Left ventricle myocardium inferior (tissue), 1 donor: ENCODE results near the gene NUBPL. TPM values are rescaled to one million over a fixed set of nuclear protein-coding genes. Genes with fewer than 3 reads are reported as not detected.
"Not testable (repeated sequence)": the region's sequence is repeated elsewhere in the genome, so short reads cannot be mapped to it uniquely, and the experiment has no call there.

Experiments
- DNase-seq: peaks from one replicate; pipeline ENCODE4 v3.0.0-alpha.2; 2020
- H3K27ac ChIP-seq: fragments of 200-600 bp; replicated peaks from 2 replicates; pipeline ENCODE4 v1.8.0; 2021
- H3K27me3 ChIP-seq: fragments of 200-600 bp; 2 replicates; pipeline ENCODE4 v1.8.0; 2021; ENCODE audit warnings: low read depth
- H3K36me3 ChIP-seq: fragments of 200-600 bp; 2 replicates; pipeline ENCODE4 v1.8.0; 2021
- H3K4me1 ChIP-seq: fragments of 200-600 bp; 2 replicates; pipeline ENCODE4 v1.8.0; 2021
- H3K4me3 ChIP-seq: fragments of 200-600 bp; 2 replicates; pipeline ENCODE4 v1.8.0; 2021; ENCODE audit warnings: mild to moderate bottlenecking, moderate library complexity
- H3K9me3 ChIP-seq: fragments of 200-600 bp; replicated peaks from 2 replicates; pipeline ENCODE4 v1.8.0; 2021
- CTCF ChIP-seq: fragments of 200-600 bp; IDR thresholded peaks from 2 replicates; pipeline ENCODE4 v1.8.0; 2021; ENCODE audit warnings: antibody characterized with exemption, mild to moderate bottlenecking, borderline replicate concordance
- intact Hi-C: fragments of 100-400 bp; cut with micrococcal nuclease; formaldehyde crosslinking; loops from one replicate; pipeline ENCODE4 v1.11.0; 2022
- total RNA-seq: library from RNA; stranded (reverse); fragmentation: NEBNext Ultra II Directional; extraction: Animal tissue kit (Norgen Biotek cat#: 25700); gene quantifications from one replicate; pipeline ENCODE4 v1.2.1, GENCODE V29; 2021
- donor health status: DM: no; HTN: yes; CAD: no; lungs with severe emphysema.

The NUBPL gene
- total RNA-seq, 1 donor from 2014 or later: 32.2 TPM

GRCh38 chr14:31884238-31884637 lies 323.0 kb downstream of the NUBPL start:
- intact Hi-C loops: no loop called here
- DNase-seq: no peak
- no peak overlapping the region for H3K27ac ChIP-seq
- no peaks in the 10 kb centered on the region for H3K36me3 ChIP-seq
- H3K4me3 ChIP-seq: no peak overlapping the region
- H3K4me1 ChIP-seq: peaks cover 27% of the 10 kb centered on the region
- TF ChIP-seq CTCF: no peak
- no peaks in the 10 kb centered on the region for H3K27me3 ChIP-seq
- no peaks in the 10 kb centered on the region for H3K9me3 ChIP-seq

DNA sequence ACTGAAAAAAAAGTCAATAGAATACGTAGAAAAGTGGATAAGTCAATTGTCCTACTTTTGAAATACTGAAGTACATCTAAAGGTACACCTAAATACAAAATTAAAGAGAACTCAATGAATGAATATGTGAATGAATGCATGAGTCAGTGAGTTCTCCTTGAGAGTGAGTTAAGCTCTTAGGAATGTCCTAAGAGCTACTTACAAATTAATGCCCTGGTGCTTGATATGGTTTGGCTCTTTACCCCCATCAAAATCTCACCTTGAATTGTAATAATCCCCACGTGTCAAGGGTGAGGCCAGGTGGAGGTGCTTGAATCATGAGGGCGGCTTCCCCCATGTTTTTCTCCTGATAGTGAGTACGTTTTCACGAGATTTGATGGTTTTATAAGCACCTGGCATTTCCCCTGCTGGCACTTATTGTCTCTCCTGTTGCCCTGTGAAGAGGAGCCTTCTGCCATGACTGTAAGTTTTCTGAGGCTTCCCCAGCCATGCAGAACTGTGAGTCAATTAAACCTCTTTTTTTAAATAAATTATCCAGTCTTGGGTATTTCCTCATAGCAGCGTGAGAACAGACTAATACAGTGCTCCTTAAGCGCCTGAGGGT lies 323.7 kb downstream of the NUBPL start:
- intact Hi-C loops: no loop called here
- H3K36me3 ChIP-seq: no peaks in the 10 kb centered on the region
- H3K27ac ChIP-seq: no peak overlapping the region
- no peak overlapping the region for H3K4me3 ChIP-seq
- H3K9me3 ChIP-seq: no peaks in the 10 kb centered on the region
- no peaks in the 10 kb centered on the region for H3K27me3 ChIP-seq
- H3K4me1 ChIP-seq: peaks cover 23% of the 10 kb centered on the region
- TF ChIP-seq CTCF: no peak
- DNase-seq: no peak

GRCh38 chr14:31886156-31886835 lies 325.1 kb downstream of the NUBPL start:
- Histone ChIP-seq H3K9me3 (no peaks in the 10 kb centered on the region), H3K27ac (no peak overlapping the region), H3K4me1 (peaks cover 11% of the 10 kb centered on the region), H3K4me3 (no peak overlapping the region), H3K36me3 (no peaks in the 10 kb centered on the region), H3K27me3 (no peaks in the 10 kb centered on the region)
- no peak for DNase-seq
- no peak for TF ChIP-seq CTCF
- intact Hi-C loops: no loop called here

GRCh38 chr14:31887929-31888580 lies 326.9 kb downstream of the NUBPL start:
- TF ChIP-seq CTCF: no peak

GRCh38 chr14:31889297-31889696 lies 328.1 kb downstream of the NUBPL start:
- Histone ChIP-seq H3K27me3 (no peaks in the 10 kb centered on the region), H3K4me3 (no peak overlapping the region), H3K27ac (no peak overlapping the region), H3K9me3 (no peaks in the 10 kb centered on the region), H3K4me1 (peaks cover 30% of the 10 kb centered on the region), H3K36me3 (no peaks in the 10 kb centered on the region)
- intact Hi-C loops: no loop called here
- TF ChIP-seq CTCF: no peak
- no peak for DNase-seq

More at GRCh38 chr14:31887929-31888580, 326.9 kb downstream of the NUBPL start:
- no peak for DNase-seq
- H3K27me3 ChIP-seq: no peaks in the 10 kb centered on the region
- H3K4me3 ChIP-seq: no peak overlapping the region
- H3K9me3 ChIP-seq: no peaks in the 10 kb centered on the region
- H3K4me1 ChIP-seq: peaks cover 17% of the 10 kb centered on the region
- H3K27ac ChIP-seq: no peak overlapping the region
- intact Hi-C loops: no loop called here
- no peaks in the 10 kb centered on the region for H3K36me3 ChIP-seq

GRCh38 chr14:31890202-31890601 lies 329.0 kb downstream of the NUBPL start:
- H3K36me3 ChIP-seq, intact Hi-C loops, DNase-seq: not testable (repeated sequence)

More at GRCh38 chr14:31890202-31890601, 329.0 kb downstream of the NUBPL start:
- not testable (repeated sequence) for H3K27ac ChIP-seq, H3K9me3 ChIP-seq, H3K27me3 ChIP-seq, H3K4me3 ChIP-seq
- H3K4me1 ChIP-seq: peaks cover 31% of the 10 kb centered on the region
